WTC11 (cell line): ENCODE measurements around the gene USP28.

Source experiments
- ATF3 ChIP-seq: sonication (generic); formaldehyde crosslinking; conservative IDR thresholded peaks from 2 replicates; pipeline ENCODE4 v1.8.1; 2022; ENCODE audit warnings: mild to moderate bottlenecking, missing genetic modification reagents
- FOXK1 ChIP-seq: sonication (generic); formaldehyde crosslinking; IDR thresholded peaks from 2 replicates; pipeline ENCODE4 v1.8.0; 2022; ENCODE audit warnings: mild to moderate bottlenecking, moderate library complexity, missing genetic modification reagents
- GRHL2 ChIP-seq: fragments of 250-450 bp; sonication (Bioruptor Pico); IDR thresholded peaks from 2 replicates; pipeline ENCODE4 v1.8.0; 2022; ENCODE audit warnings: mild to moderate bottlenecking, moderate library complexity; ENCODE audit not compliant: insufficient replicate concordance, severe bottlenecking
- SMAD3 ChIP-seq: sonication (generic); formaldehyde crosslinking; IDR thresholded peaks from 2 replicates; pipeline ENCODE4 v1.8.0; 2022; ENCODE audit warnings: missing genetic modification reagents, mild to moderate bottlenecking, borderline replicate concordance
- SMAD4 ChIP-seq: sonication (generic); formaldehyde crosslinking; IDR thresholded peaks from 2 replicates; pipeline ENCODE4 v1.8.0; 2022; ENCODE audit warnings: mild to moderate bottlenecking, missing genetic modification reagents
- SP1 ChIP-seq: sonication (generic); formaldehyde crosslinking; conservative IDR thresholded peaks from 2 replicates; pipeline ENCODE4 v1.8.1; 2022; ENCODE audit warnings: missing genetic modification reagents
- ZNF121 ChIP-seq: sonication (generic); formaldehyde crosslinking; IDR thresholded peaks from 2 replicates; pipeline ENCODE4 v1.8.0; 2023; ENCODE audit warnings: missing genetic modification reagents
- ZNF138 ChIP-seq: sonication (generic); formaldehyde crosslinking; conservative IDR thresholded peaks from 2 replicates; pipeline ENCODE4 v1.8.1; 2022; ENCODE audit warnings: mild to moderate bottlenecking, moderate library complexity, missing genetic modification reagents
- TF ChIP-seq, protein P1 (sequence below): fragments of 200-600 bp; IDR thresholded peaks from 2 replicates; pipeline ENCODE4 v1.8.0; 2022; ENCODE audit warnings: antibody characterized with exemption
- TF ChIP-seq, protein P2 (sequence below): fragments of 250-450 bp; sonication (Bioruptor Pico); IDR thresholded peaks from 2 replicates; pipeline ENCODE4 v2.1.2; 2022; ENCODE audit warnings: mild to moderate bottlenecking, moderate library complexity
- TF ChIP-seq, protein P3 (sequence below): sonication (generic); formaldehyde crosslinking; IDR thresholded peaks from 2 replicates; pipeline ENCODE4 v1.8.0; 2022; ENCODE audit warnings: mild to moderate bottlenecking, missing genetic modification reagents

DNA sequence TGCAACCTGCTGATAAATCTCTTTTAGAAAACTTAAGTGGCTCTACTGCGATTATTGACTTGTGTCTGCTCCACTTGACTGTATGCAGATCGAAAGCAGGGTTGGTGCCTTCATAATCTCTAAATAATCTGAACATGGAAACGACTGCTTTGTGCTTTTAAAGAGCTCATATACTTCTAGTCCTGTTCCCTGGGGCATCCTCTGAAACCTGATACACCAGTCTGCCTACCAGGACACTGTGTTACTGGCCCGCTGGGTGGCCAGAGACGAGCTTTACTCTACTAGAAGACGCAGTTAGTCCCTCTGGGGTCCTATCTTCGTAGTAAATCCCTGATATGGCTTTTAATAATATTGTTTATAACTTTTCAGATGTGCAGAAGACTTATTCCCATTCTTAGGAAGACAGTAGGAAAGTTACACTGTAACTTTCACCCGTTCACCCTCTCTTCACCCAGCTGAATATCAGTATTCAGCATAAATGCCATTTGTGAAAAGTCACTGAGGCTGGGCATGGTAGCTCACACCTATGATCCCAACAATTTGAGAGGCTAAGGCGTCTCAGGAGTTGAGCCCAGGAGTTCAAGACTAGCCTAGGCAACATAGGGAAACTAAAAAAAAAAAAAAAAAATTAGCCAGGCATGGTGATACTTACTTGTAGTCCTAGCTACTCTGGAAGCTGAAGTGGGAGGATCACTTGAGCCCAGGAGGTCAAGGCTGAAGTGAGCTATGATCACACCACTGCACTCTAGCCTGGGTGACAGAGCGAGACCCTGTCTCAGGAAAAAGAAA is 20.2 kb upstream of the USP28 start:
- TF ChIP-seq SP1 (CRISPR knock-in tag) (no peak), ZNF138 (CRISPR knock-in tag) (no peak), ATF3 (CRISPR knock-in tag) (no peak), FOXK1 (CRISPR knock-in tag) (no peak), SMAD3 (CRISPR knock-in tag) (no peak), GRHL2 (no peak), ZNF121 (peak; percentile 47; the same call in 1 of the 2 replicates), SMAD4 (CRISPR knock-in tag) (no peak)
- TF ChIP-seq, protein P1, sequence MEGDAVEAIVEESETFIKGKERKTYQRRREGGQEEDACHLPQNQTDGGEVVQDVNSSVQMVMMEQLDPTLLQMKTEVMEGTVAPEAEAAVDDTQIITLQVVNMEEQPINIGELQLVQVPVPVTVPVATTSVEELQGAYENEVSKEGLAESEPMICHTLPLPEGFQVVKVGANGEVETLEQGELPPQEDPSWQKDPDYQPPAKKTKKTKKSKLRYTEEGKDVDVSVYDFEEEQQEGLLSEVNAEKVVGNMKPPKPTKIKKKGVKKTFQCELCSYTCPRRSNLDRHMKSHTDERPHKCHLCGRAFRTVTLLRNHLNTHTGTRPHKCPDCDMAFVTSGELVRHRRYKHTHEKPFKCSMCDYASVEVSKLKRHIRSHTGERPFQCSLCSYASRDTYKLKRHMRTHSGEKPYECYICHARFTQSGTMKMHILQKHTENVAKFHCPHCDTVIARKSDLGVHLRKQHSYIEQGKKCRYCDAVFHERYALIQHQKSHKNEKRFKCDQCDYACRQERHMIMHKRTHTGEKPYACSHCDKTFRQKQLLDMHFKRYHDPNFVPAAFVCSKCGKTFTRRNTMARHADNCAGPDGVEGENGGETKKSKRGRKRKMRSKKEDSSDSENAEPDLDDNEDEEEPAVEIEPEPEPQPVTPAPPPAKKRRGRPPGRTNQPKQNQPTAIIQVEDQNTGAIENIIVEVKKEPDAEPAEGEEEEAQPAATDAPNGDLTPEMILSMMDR: no peak
- TF ChIP-seq, protein P2, sequence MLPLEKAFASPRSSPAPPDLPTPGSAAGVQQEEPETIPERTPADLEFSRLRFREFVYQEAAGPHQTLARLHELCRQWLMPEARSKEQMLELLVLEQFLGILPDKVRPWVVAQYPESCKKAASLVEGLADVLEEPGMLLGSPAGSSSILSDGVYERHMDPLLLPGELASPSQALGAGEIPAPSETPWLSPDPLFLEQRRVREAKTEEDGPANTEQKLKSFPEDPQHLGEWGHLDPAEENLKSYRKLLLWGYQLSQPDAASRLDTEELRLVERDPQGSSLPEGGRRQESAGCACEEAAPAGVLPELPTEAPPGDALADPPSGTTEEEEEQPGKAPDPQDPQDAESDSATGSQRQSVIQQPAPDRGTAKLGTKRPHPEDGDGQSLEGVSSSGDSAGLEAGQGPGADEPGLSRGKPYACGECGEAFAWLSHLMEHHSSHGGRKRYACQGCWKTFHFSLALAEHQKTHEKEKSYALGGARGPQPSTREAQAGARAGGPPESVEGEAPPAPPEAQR (CRISPR knock-in tag): no peak
- TF ChIP-seq, protein P3, sequence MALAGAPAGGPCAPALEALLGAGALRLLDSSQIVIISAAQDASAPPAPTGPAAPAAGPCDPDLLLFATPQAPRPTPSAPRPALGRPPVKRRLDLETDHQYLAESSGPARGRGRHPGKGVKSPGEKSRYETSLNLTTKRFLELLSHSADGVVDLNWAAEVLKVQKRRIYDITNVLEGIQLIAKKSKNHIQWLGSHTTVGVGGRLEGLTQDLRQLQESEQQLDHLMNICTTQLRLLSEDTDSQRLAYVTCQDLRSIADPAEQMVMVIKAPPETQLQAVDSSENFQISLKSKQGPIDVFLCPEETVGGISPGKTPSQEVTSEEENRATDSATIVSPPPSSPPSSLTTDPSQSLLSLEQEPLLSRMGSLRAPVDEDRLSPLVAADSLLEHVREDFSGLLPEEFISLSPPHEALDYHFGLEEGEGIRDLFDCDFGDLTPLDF: no peak
